Adrenal gland (tissue), 12 donors: Measurements from ENCODE around the gene PTMA. TPM values are rescaled to one million over a fixed set of nuclear protein-coding genes. Genes with fewer than 3 reads are reported as not detected.

Experiments
- DNase-seq, 7 donors: peaks; one replicate each; pipeline ENCODE4 v3.0.0-alpha.2; 2019 to 2020
- H3K27ac ChIP-seq, 5 donors: fragments of 200-600 bp; sonication (generic) in 4 of 5; 1 replicate in 3 of 5; 2 replicates in 2 of 5; pipeline versions ENCODE4 v1.5.1 to v1.8.0; 2016 to 2020; ENCODE audit warnings: mild to moderate bottlenecking in 1 of 5
- H3K27me3 ChIP-seq: fragments of 200-600 bp; 2 replicates; pipeline ENCODE4 v1.8.0; 2021
- H3K36me3 ChIP-seq, 2 donors: fragments of 200-600 bp; replicated peaks in 1 of 2; 1 replicate in 1 of 2; 2 replicates in 1 of 2; pipeline versions ENCODE4 v1.5.1 to v1.8.0; 2018 to 2022
- H3K4me1 ChIP-seq, 2 donors: fragments of 200-600 bp; replicated peaks in 1 of 2; 1 replicate in 1 of 2; 2 replicates in 1 of 2; pipeline versions ENCODE4 v1.5.1 to v1.8.0; 2018 to 2021
- H3K4me3 ChIP-seq, 4 donors: fragments of 200-600 bp; sonication (generic) in 3 of 4; one replicate each; pipeline ENCODE4 v1.5.1; 2016 to 2018
- H3K9me3 ChIP-seq, 3 donors: fragments of 200-600 bp; sonication (generic) in 1 of 3; replicated peaks in 1 of 3; 1 replicate in 2 of 3; 2 replicates in 1 of 3; pipeline versions ENCODE4 v1.5.1 to v1.8.0; 2016 to 2021
- CTCF ChIP-seq, 6 experiments: fragments of 450-650 bp in 4 of 6; fragments of 200-600 bp in 2 of 6; sonication (generic) in 1 of 6; IDR thresholded peaks; 1 replicate in 5 of 6; 2 replicates in 1 of 6; pipeline versions ENCODE4 v1.5.1 to v1.8.0; 2016 to 2021; ENCODE audit warnings: antibody characterized with exemption in 6 of 6, mild to moderate bottlenecking in 2 of 6, moderate library complexity in 1 of 6
- POLR2A ChIP-seq, 2 donors: fragments of 450-650 bp; IDR thresholded peaks; one replicate each; pipeline ENCODE4 v1.6.1; 2017; ENCODE audit warnings: antibody characterized with exemption in 2 of 2, mild to moderate bottlenecking in 2 of 2, moderate library complexity in 1 of 2
- WGBS, 4 donors: extraction: QIAGEN DNeasy Blood & Tissue Kit in 2 of 4; methylation state at CpG; one replicate each; pipeline versions ENCODE4 v1.1.5 to v1.1.7; 2013 to 2017; 5-methylcytosine and 5-hydroxymethylcytosine counted together
- intact Hi-C, 2 donors: fragments of 100-400 bp; cut with DNase I; formaldehyde crosslinking; loops; one replicate each; pipeline versions ENCODE4 v1.14.1 to v1.15.0; 2022 to 2023
- polyA plus RNA-seq, 3 donors: library from polyadenylated mRNA; stranded (reverse); fragments of 200-250 nt in 2 of 3; fragments of 350-450 nt in 1 of 3; fragmentation: Illumina TruSeq in 1 of 3; extraction: RNeasy Lipid Tissue Mini Kit (QIAGEN cat#74804) in 1 of 3; gene quantifications; one replicate each; pipeline ENCODE4 v1.2.3, GENCODE V29; 2013 to 2014
- total RNA-seq, 9 donors: library from RNA; depleted of rRNA in 4 of 9; stranded (reverse); fragments of >200 nt in 4 of 9; fragments of 120-200 nt in 1 of 9; fragmentation: NEBNext Ultra II Directional in 1 of 9; extraction: Animal tissue kit (Norgen Biotek cat#: 25700) in 1 of 9; gene quantifications; one replicate each; pipeline versions ENCODE4 v1.1.0 to v1.2.4, GENCODE V29; 2013 to 2023
- donor health status: healthy with polysubstance abuse.
- donor health status: Bipolar disorder and iron deficiency.
- donor health status: DM: yes; HTN: yes; CAD: no.
- donor health status: DM: no; HTN: no; CAD: no.
- donor health status: DM: no; HTN: no; CAD: no.
- donor health status: DM: yes; HTN: yes; CAD: no.

The PTMA gene
- total and polyA plus RNA-seq, 12 donors: 346 to 1,198 (median 504) TPM

DNA sequence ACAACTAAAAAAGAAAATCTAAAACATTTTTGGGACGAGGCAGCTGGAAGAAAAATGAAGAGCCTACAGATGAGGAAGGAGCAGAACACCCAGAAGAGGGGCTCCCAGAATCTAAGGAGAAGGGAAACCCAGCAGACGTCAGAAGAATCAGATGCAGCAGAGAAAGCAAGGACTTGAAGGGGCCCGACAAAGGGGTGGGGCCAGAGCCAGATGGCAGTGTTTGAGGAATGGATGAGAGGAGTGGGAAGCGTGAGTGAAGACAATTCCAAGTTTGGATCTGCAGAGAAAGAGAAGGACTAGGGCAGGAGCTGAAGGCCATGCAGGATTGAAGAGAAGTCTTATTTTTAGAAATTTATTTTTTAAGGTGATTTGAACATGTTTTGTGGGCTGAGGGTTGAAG lies 19.3 kb downstream of the PTMA start:
- Histone ChIP-seq H3K4me3 (no peak overlapping the region), H3K9me3 (no peaks in the 10 kb centered on the region), H3K27me3 (no peaks in the 10 kb centered on the region), H3K36me3 (no peaks in the 10 kb centered on the region), H3K4me1 (no peaks in the 10 kb centered on the region), H3K27ac (no peak overlapping the region)
- DNase-seq: peak in 1 of 7 donors; percentile 20
- TF ChIP-seq CTCF (IDR thresholded peaks at IDR 0.05): no peak
- TF ChIP-seq POLR2A (IDR thresholded peaks at IDR 0.05): no peak
- WGBS, 4 donors: 66 to 78% (median 72%) methylated on average over 4 of the region's 4 CpGs
- intact Hi-C loops: no loop called here

DNA sequence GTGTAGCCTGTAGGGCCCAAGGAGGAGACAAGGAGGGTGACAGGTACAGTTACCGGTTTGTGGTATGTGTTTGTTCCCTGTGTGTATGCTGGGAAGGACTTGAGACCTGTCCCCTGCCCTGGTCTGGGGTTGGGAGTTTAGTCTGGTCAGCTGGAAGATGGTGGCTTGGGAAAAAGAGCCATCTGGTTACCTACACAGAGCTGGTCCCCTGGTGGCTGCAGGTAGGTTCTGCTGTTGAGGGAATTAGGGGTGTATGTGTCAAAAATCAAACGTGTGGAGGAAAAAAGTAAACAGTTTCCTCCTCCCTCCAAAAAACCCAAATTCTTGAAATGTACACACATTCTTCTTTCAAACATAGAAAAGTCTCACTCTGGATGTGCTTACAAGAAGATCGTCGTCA lies 24.3 kb downstream of the PTMA start:
- intact Hi-C loops: no loop called here
- H3K36me3 ChIP-seq: peaks cover 0 to 10% of the 10 kb centered on the region in 2 donors
- H3K27me3 ChIP-seq: no peaks in the 10 kb centered on the region

GRCh38 chr2:231737761-231738160 lies 29.4 kb downstream of the PTMA start:
- H3K9me3 ChIP-seq: no peaks in the 10 kb centered on the region
- no peak overlapping the region for H3K4me3 ChIP-seq
- H3K27me3 ChIP-seq: no peaks in the 10 kb centered on the region
- WGBS, 4 donors: 91 to 96% (median 92%) methylated on average over 5 to 7 of the region's 7 CpGs
- DNase-seq: no peak
- no peaks in the 10 kb centered on the region for H3K4me1 ChIP-seq
- no peak for TF ChIP-seq POLR2A (IDR thresholded peaks at IDR 0.05)
- TF ChIP-seq CTCF (IDR thresholded peaks at IDR 0.05): no peak
- intact Hi-C loops: no loop called here
- H3K27ac ChIP-seq: no peak overlapping the region
- peaks cover 0 to 16% of the 10 kb centered on the region in 2 donors for H3K36me3 ChIP-seq

More for the DNA sequence above, 24.3 kb downstream of the PTMA start:
- H3K27ac ChIP-seq: no peak overlapping the region
- no peak for DNase-seq
- no peaks in the 10 kb centered on the region for H3K4me1 ChIP-seq
- no peak overlapping the region for H3K4me3 ChIP-seq
- 88 to 94% (median 91%) methylated on average over 4 of the region's 4 CpGs for WGBS, 4 donors
- no peaks in the 10 kb centered on the region for H3K9me3 ChIP-seq
- TF ChIP-seq CTCF (IDR thresholded peaks at IDR 0.05) (no peak), POLR2A (IDR thresholded peaks at IDR 0.05) (no peak)

GRCh38 chr2:231743376-231744116 lies 35.2 kb downstream of the PTMA start:
- WGBS, 4 donors: 63 to 76% (median 67%) methylated on average over 9 of the region's 9 CpGs
- no peaks in the 10 kb centered on the region for H3K9me3 ChIP-seq
- H3K4me3 ChIP-seq: no peak overlapping the region
- no peak for DNase-seq
- intact Hi-C loops: no loop called here
- no peaks in the 10 kb centered on the region for H3K27me3 ChIP-seq
- no peak overlapping the region for H3K27ac ChIP-seq
- no peaks in the 10 kb centered on the region for H3K36me3 ChIP-seq
- H3K4me1 ChIP-seq: no peaks in the 10 kb centered on the region
- TF ChIP-seq CTCF (IDR thresholded peaks at IDR 0.05): no peak
- TF ChIP-seq POLR2A (IDR thresholded peaks at IDR 0.05): no peak
